ENCODE data around the gene TTC7B.

DNA sequence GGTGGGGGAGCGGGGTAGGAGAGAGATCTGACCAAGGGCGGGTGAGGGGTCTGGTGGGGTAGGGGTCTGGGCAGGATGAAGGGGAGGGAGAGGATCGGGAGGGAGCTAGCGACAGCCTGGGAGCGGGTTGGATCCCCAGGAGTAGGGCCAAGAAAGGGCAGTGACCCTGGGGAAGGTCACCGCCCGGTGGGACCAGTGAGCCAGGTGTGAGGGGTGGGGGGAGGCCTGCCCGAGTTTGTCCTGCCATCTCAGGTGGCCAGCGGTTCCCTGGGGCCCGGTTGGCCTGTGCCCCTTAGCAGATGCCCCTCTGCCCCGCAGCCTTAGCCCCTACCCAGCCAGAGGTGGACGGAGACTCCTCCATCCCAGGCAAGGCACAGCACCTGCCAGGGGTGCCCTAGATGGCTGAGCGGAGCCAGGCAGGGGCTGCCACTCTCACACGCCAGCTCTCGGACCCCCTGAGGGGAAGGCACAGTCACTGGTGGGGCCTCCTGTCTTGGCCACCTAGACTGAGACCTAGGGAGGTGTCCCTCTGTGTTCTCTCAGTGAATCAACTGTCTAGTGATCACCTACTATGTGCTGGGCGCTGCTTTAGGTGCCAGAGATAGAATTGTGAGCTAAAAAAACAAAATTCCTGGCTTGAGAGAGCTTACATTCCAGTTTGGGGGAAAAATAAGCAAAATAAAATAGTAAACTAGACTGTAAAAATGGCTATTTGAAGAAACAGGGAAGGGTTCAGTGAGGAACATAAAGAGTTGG, 629 bp upstream of the TTC7B start:
- TF ChIP-seq, protein P1, sequence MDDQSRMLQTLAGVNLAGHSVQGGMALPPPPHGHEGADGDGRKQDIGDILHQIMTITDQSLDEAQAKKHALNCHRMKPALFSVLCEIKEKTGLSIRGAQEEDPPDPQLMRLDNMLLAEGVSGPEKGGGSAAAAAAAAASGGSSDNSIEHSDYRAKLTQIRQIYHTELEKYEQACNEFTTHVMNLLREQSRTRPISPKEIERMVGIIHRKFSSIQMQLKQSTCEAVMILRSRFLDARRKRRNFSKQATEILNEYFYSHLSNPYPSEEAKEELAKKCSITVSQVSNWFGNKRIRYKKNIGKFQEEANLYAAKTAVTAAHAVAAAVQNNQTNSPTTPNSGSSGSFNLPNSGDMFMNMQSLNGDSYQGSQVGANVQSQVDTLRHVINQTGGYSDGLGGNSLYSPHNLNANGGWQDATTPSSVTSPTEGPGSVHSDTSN (CRISPR knock-in tag; IDR thresholded peaks at IDR 0.05; ENCODE audit: borderline replicate concordance): no peak
- TF ChIP-seq POLR2A (IDR thresholded peaks at IDR 0.05; ENCODE audit: insufficient read depth in 1 of 2, low read depth in 2 of 2, low read length in 2 of 2) (no peak), HNRNPK (IDR thresholded peaks at IDR 0.05; ENCODE audit: low read depth, low read length, poor library complexity, severe bottlenecking) (no peak), MAFK (conservative IDR thresholded peaks at IDR 0.05 in 1 of 2, IDR thresholded peaks at IDR 0.05 in 1 of 2; ENCODE audit: low read length in 2 of 2) (no peak), ZNF614 (CRISPR knock-in tag; IDR thresholded peaks at IDR 0.05; ENCODE audit: borderline replicate concordance) (no peak), EZH2 (conservative IDR thresholded peaks at IDR 0.05; ENCODE audit: low read depth, low read length) (no peak)
- TF ChIP-seq, protein P2, sequence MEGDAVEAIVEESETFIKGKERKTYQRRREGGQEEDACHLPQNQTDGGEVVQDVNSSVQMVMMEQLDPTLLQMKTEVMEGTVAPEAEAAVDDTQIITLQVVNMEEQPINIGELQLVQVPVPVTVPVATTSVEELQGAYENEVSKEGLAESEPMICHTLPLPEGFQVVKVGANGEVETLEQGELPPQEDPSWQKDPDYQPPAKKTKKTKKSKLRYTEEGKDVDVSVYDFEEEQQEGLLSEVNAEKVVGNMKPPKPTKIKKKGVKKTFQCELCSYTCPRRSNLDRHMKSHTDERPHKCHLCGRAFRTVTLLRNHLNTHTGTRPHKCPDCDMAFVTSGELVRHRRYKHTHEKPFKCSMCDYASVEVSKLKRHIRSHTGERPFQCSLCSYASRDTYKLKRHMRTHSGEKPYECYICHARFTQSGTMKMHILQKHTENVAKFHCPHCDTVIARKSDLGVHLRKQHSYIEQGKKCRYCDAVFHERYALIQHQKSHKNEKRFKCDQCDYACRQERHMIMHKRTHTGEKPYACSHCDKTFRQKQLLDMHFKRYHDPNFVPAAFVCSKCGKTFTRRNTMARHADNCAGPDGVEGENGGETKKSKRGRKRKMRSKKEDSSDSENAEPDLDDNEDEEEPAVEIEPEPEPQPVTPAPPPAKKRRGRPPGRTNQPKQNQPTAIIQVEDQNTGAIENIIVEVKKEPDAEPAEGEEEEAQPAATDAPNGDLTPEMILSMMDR (CRISPR knock-in tag; IDR thresholded peaks at IDR 0.05): no peak
- TF ChIP-seq, protein P3, sequence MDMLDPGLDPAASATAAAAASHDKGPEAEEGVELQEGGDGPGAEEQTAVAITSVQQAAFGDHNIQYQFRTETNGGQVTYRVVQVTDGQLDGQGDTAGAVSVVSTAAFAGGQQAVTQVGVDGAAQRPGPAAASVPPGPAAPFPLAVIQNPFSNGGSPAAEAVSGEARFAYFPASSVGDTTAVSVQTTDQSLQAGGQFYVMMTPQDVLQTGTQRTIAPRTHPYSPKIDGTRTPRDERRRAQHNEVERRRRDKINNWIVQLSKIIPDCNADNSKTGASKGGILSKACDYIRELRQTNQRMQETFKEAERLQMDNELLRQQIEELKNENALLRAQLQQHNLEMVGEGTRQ (IDR thresholded peaks at IDR 0.05; ENCODE audit: low read depth, low read length): no peak
- TF ChIP-seq, protein P3 (CRISPR knock-in tag; IDR thresholded peaks at IDR 0.05; ENCODE audit: borderline replicate concordance): no peak
- TF ChIP-seq, protein P4, sequence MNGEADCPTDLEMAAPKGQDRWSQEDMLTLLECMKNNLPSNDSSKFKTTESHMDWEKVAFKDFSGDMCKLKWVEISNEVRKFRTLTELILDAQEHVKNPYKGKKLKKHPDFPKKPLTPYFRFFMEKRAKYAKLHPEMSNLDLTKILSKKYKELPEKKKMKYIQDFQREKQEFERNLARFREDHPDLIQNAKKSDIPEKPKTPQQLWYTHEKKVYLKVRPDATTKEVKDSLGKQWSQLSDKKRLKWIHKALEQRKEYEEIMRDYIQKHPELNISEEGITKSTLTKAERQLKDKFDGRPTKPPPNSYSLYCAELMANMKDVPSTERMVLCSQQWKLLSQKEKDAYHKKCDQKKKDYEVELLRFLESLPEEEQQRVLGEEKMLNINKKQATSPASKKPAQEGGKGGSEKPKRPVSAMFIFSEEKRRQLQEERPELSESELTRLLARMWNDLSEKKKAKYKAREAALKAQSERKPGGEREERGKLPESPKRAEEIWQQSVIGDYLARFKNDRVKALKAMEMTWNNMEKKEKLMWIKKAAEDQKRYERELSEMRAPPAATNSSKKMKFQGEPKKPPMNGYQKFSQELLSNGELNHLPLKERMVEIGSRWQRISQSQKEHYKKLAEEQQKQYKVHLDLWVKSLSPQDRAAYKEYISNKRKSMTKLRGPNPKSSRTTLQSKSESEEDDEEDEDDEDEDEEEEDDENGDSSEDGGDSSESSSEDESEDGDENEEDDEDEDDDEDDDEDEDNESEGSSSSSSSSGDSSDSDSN (CRISPR knock-in tag; IDR thresholded peaks at IDR 0.05): no peak
